HEK293T (cell line): ENCODE data around the gene KCNJ1.

Source experiments
- FOXK2 ChIP-seq: fragments of 450-650 bp; IDR thresholded peaks from 2 replicates; pipeline ENCODE4 v1.6.1; 2016; ENCODE audit warnings: mild to moderate bottlenecking
- ZNF384 ChIP-seq: fragments of 450-650 bp; IDR thresholded peaks from 2 replicates; pipeline ENCODE4 v1.6.1; 2016

- TF ChIP-seq ZNF384 (no peak), FOXK2 (no peak)
These were observed 14.1 kb upstream of the KCNJ1 start for GRCh38 chr11:128881221-128881620.
